ENCODE measurements around the gene ALDH2.
A peak's percentile ranks its signal among the peaks of the same experiment; 100 is the strongest.

The ALDH2 gene

GRCh38 chr12:111842556-111843396, 76.0 kb downstream of the ALDH2 start:
- no CpG with 5 or more reads among the region's 44 CpGs for WGBS (ENCODE audit: extremely low coverage, insufficient coverage, low lambda C conversion rate)
- Histone ChIP-seq H2AK5ac (ENCODE audit: low read length) (peak overlapping the region; percentile 2), H3K56ac (ENCODE audit: low read length) (peak overlapping the region; percentile 98), H4K5ac (ENCODE audit: low read length) (no peak overlapping the region), H2BK120ac (ENCODE audit: low read depth, low read length) (no peak overlapping the region), H3K4me3 (ENCODE audit: low read length) (peak overlapping the region; percentile 95), H3K4ac (ENCODE audit: low read depth, low read length) (peak overlapping the region; percentile 81), H3K36me3 (ENCODE audit: control insufficient read depth, insufficient read depth, low read length) (no peaks in the 10 kb centered on the region), H2BK5ac (ENCODE audit: low read length) (no peak overlapping the region), H2BK15ac (replicated peaks; ENCODE audit: low read depth) (no peak overlapping the region), H3K27me3 (ENCODE audit: insufficient read depth, low read length, poor library complexity) (no peaks in the 10 kb centered on the region), H3K18ac (ENCODE audit: low read length) (no peak overlapping the region), H3K79me2 (ENCODE audit: control insufficient read depth, insufficient read depth, low read length) (peaks cover 62% of the 10 kb centered on the region), H3K27ac (ENCODE audit: low read depth, low read length) (peak overlapping the region; percentile 54), H3K79me1 (ENCODE audit: low read length) (peaks cover 14% of the 10 kb centered on the region), H3K9ac (ENCODE audit: low read length) (peak overlapping the region; percentile 78), H3K23ac (ENCODE audit: low read length) (no peak overlapping the region), H3K4me1 (ENCODE audit: control insufficient read depth, low read depth, low read length) (no peaks in the 10 kb centered on the region), H4K8ac (ENCODE audit: low read depth, low read length) (no peak overlapping the region), H3K4me2 (ENCODE audit: low read length) (peak overlapping the region; percentile 58)
- peak; percentile 44 for DNase-seq

GRCh38 chr12:111846016-111846415, 79.3 kb downstream of the ALDH2 start:
- Histone ChIP-seq H3K18ac (ENCODE audit: low read length) (no peak overlapping the region), H3K4me2 (ENCODE audit: low read length) (no peak overlapping the region), H2BK15ac (replicated peaks; ENCODE audit: low read depth) (no peak overlapping the region), H3K27ac (ENCODE audit: low read depth, low read length) (no peak overlapping the region), H3K56ac (ENCODE audit: low read length) (no peak overlapping the region), H3K4me1 (ENCODE audit: control insufficient read depth, low read depth, low read length) (no peaks in the 10 kb centered on the region), H4K8ac (ENCODE audit: low read depth, low read length) (no peak overlapping the region), H3K36me3 (ENCODE audit: control insufficient read depth, insufficient read depth, low read length) (no peaks in the 10 kb centered on the region), H2BK5ac (ENCODE audit: low read length) (no peak overlapping the region), H3K27me3 (ENCODE audit: insufficient read depth, low read length, poor library complexity) (no peaks in the 10 kb centered on the region), H3K4ac (ENCODE audit: low read depth, low read length) (no peak overlapping the region), H3K23ac (ENCODE audit: low read length) (no peak overlapping the region), H2AK5ac (ENCODE audit: low read length) (no peak overlapping the region), H3K79me1 (ENCODE audit: low read length) (peaks cover 13% of the 10 kb centered on the region), H2BK120ac (ENCODE audit: low read depth, low read length) (no peak overlapping the region), H4K5ac (ENCODE audit: low read length) (no peak overlapping the region), H3K9ac (ENCODE audit: low read length) (no peak overlapping the region), H3K79me2 (ENCODE audit: control insufficient read depth, insufficient read depth, low read length) (peaks cover 59% of the 10 kb centered on the region), H3K4me3 (ENCODE audit: low read length) (no peak overlapping the region)
- DNase-seq, result no peak
- no CpG with 5 or more reads among the region's 2 CpGs for WGBS (ENCODE audit: extremely low coverage, insufficient coverage, low lambda C conversion rate)

- no peak overlapping the region for H3K4me3 ChIP-seq (ENCODE audit: low read length)
- no peak overlapping the region for H2AK5ac ChIP-seq (ENCODE audit: low read length)
- no peaks in the 10 kb centered on the region for H3K36me3 ChIP-seq (ENCODE audit: control insufficient read depth, insufficient read depth, low read length)
- WGBS (ENCODE audit: extremely low coverage, insufficient coverage, low lambda C conversion rate), result no CpG with 5 or more reads among the region's 2 CpGs
- H3K9ac ChIP-seq (ENCODE audit: low read length), result no peak overlapping the region
- no peak overlapping the region for H3K23ac ChIP-seq (ENCODE audit: low read length)
- peaks cover 9% of the 10 kb centered on the region for H3K79me1 ChIP-seq (ENCODE audit: low read length)
- no peak overlapping the region for H3K56ac ChIP-seq (ENCODE audit: low read length)
- no peak overlapping the region for H2BK120ac ChIP-seq (ENCODE audit: low read depth, low read length)
- H3K4me1 ChIP-seq (ENCODE audit: control insufficient read depth, low read depth, low read length), result no peaks in the 10 kb centered on the region
- no peak overlapping the region for H2BK15ac ChIP-seq (replicated peaks; ENCODE audit: low read depth)
- peaks cover 38% of the 10 kb centered on the region for H3K79me2 ChIP-seq (ENCODE audit: control insufficient read depth, insufficient read depth, low read length)
- no peak overlapping the region for H2BK5ac ChIP-seq (ENCODE audit: low read length)
- no peak for DNase-seq
- no peak overlapping the region for H3K4me2 ChIP-seq (ENCODE audit: low read length)
- H3K27ac ChIP-seq (ENCODE audit: low read depth, low read length), result no peak overlapping the region
- H4K8ac ChIP-seq (ENCODE audit: low read depth, low read length), result no peak overlapping the region
- H3K18ac ChIP-seq (ENCODE audit: low read length), result no peak overlapping the region
- H3K27me3 ChIP-seq (ENCODE audit: insufficient read depth, low read length, poor library complexity), result no peaks in the 10 kb centered on the region
- no peak overlapping the region for H3K4ac ChIP-seq (ENCODE audit: low read depth, low read length)
- H4K5ac ChIP-seq (ENCODE audit: low read length), result no peak overlapping the region
These were observed 83.8 kb downstream of the ALDH2 start for GRCh38 chr12:111850526-111850925.

- no peak overlapping the region for H3K4ac ChIP-seq (ENCODE audit: low read depth, low read length)
- no peaks in the 10 kb centered on the region for H3K36me3 ChIP-seq (ENCODE audit: control insufficient read depth, insufficient read depth, low read length)
- no peak overlapping the region for H2BK15ac ChIP-seq (replicated peaks; ENCODE audit: low read depth)
- peaks cover 42% of the 10 kb centered on the region for H3K79me2 ChIP-seq (ENCODE audit: control insufficient read depth, insufficient read depth, low read length)
- H2BK120ac ChIP-seq (ENCODE audit: low read depth, low read length), result no peak overlapping the region
- no peak overlapping the region for H4K5ac ChIP-seq (ENCODE audit: low read length)
- H4K8ac ChIP-seq (ENCODE audit: low read depth, low read length), result no peak overlapping the region
- no peak overlapping the region for H3K27ac ChIP-seq (ENCODE audit: low read depth, low read length)
- no peak overlapping the region for H3K4me2 ChIP-seq (ENCODE audit: low read length)
- no CpG with 5 or more reads among the region's 2 CpGs for WGBS (ENCODE audit: extremely low coverage, insufficient coverage, low lambda C conversion rate)
- no peak overlapping the region for H2AK5ac ChIP-seq (ENCODE audit: low read length)
- no peak overlapping the region for H3K9ac ChIP-seq (ENCODE audit: low read length)
- H3K4me3 ChIP-seq (ENCODE audit: low read length), result no peak overlapping the region
- no peaks in the 10 kb centered on the region for H3K4me1 ChIP-seq (ENCODE audit: control insufficient read depth, low read depth, low read length)
- H2BK5ac ChIP-seq (ENCODE audit: low read length), result no peak overlapping the region
- H3K23ac ChIP-seq (ENCODE audit: low read length), result no peak overlapping the region
- H3K18ac ChIP-seq (ENCODE audit: low read length), result no peak overlapping the region
- no peaks in the 10 kb centered on the region for H3K27me3 ChIP-seq (ENCODE audit: insufficient read depth, low read length, poor library complexity)
- H3K56ac ChIP-seq (ENCODE audit: low read length), result no peak overlapping the region
- DNase-seq, result no peak
- peaks cover 20% of the 10 kb centered on the region for H3K79me1 ChIP-seq (ENCODE audit: low read length)
These were observed 91.5 kb downstream of the ALDH2 start for GRCh38 chr12:111858186-111858585.

- DNase-seq, result no peak
- Histone ChIP-seq H3K4ac (ENCODE audit: low read depth, low read length) (no peak overlapping the region), H3K79me1 (ENCODE audit: low read length) (peaks cover 21% of the 10 kb centered on the region), H3K79me2 (ENCODE audit: control insufficient read depth, insufficient read depth, low read length) (peaks cover 43% of the 10 kb centered on the region), H2BK5ac (ENCODE audit: low read length) (no peak overlapping the region), H3K27me3 (ENCODE audit: insufficient read depth, low read length, poor library complexity) (no peaks in the 10 kb centered on the region), H4K5ac (ENCODE audit: low read length) (no peak overlapping the region), H3K4me2 (ENCODE audit: low read length) (no peak overlapping the region), H3K23ac (ENCODE audit: low read length) (no peak overlapping the region), H3K18ac (ENCODE audit: low read length) (no peak overlapping the region), H3K56ac (ENCODE audit: low read length) (no peak overlapping the region), H3K9ac (ENCODE audit: low read length) (no peak overlapping the region), H3K4me3 (ENCODE audit: low read length) (no peak overlapping the region), H2AK5ac (ENCODE audit: low read length) (no peak overlapping the region), H3K36me3 (ENCODE audit: control insufficient read depth, insufficient read depth, low read length) (no peaks in the 10 kb centered on the region), H2BK15ac (replicated peaks; ENCODE audit: low read depth) (no peak overlapping the region), H3K4me1 (ENCODE audit: control insufficient read depth, low read depth, low read length) (no peaks in the 10 kb centered on the region), H2BK120ac (ENCODE audit: low read depth, low read length) (no peak overlapping the region), H3K27ac (ENCODE audit: low read depth, low read length) (no peak overlapping the region), H4K8ac (ENCODE audit: low read depth, low read length) (no peak overlapping the region)
- no CpG with 5 or more reads among the region's 7 CpGs for WGBS (ENCODE audit: extremely low coverage, insufficient coverage, low lambda C conversion rate)
These were observed 92.0 kb downstream of the ALDH2 start for GRCh38 chr12:111858778-111859177.

GRCh38 chr12:111864913-111865312, 98.2 kb downstream of the ALDH2 start:
- Histone ChIP-seq H3K36me3 (ENCODE audit: control insufficient read depth, insufficient read depth, low read length) (peaks cover 3% of the 10 kb centered on the region), H3K56ac (ENCODE audit: low read length) (no peak overlapping the region), H3K79me2 (ENCODE audit: control insufficient read depth, insufficient read depth, low read length) (peaks cover 28% of the 10 kb centered on the region), H4K5ac (ENCODE audit: low read length) (no peak overlapping the region), H3K4me2 (ENCODE audit: low read length) (no peak overlapping the region), H2BK15ac (replicated peaks; ENCODE audit: low read depth) (no peak overlapping the region), H2BK120ac (ENCODE audit: low read depth, low read length) (no peak overlapping the region), H3K4me1 (ENCODE audit: control insufficient read depth, low read depth, low read length) (no peaks in the 10 kb centered on the region), H3K27me3 (ENCODE audit: insufficient read depth, low read length, poor library complexity) (no peaks in the 10 kb centered on the region), H2BK5ac (ENCODE audit: low read length) (no peak overlapping the region), H3K4ac (ENCODE audit: low read depth, low read length) (no peak overlapping the region), H3K4me3 (ENCODE audit: low read length) (no peak overlapping the region), H3K27ac (ENCODE audit: low read depth, low read length) (no peak overlapping the region), H3K79me1 (ENCODE audit: low read length) (peaks cover 14% of the 10 kb centered on the region), H3K9ac (ENCODE audit: low read length) (no peak overlapping the region), H3K18ac (ENCODE audit: low read length) (no peak overlapping the region), H4K8ac (ENCODE audit: low read depth, low read length) (no peak overlapping the region), H2AK5ac (ENCODE audit: low read length) (no peak overlapping the region), H3K23ac (ENCODE audit: low read length) (no peak overlapping the region)
- DNase-seq, result no peak
- no CpG with 5 or more reads among the region's 1 CpG for WGBS (ENCODE audit: extremely low coverage, insufficient coverage, low lambda C conversion rate)

Measured in mesendoderm (in vitro differentiated cells).